PC-3 (cell line): ENCODE data around the gene RALGPS1.

Experiments used
- EZH2 ChIP-seq: fragments of 300-600 bp; sonication (generic); IDR thresholded peaks from one replicate; pipeline ENCODE4 v1.6.1; 2017; ENCODE audit warnings: antibody characterized with exemption, mild to moderate bottlenecking, low read length; ENCODE audit not compliant: unreplicated experiment
- EZH2phosphoT487 ChIP-seq: fragments of 300-600 bp; sonication (generic); IDR thresholded peaks from 2 replicates; pipeline ENCODE4 v1.6.1; 2018; ENCODE audit warnings: mild to moderate bottlenecking, antibody characterized with exemption, low read length, borderline replicate concordance
- TF ChIP-seq, protein P1 (sequence below): fragments of 300-600 bp; sonication (generic); conservative IDR thresholded peaks from 2 replicates; pipeline ENCODE4 v1.5.1; 2017; ENCODE audit warnings: antibody characterized with exemption, low read depth, mild to moderate bottlenecking, low read length

DNA sequence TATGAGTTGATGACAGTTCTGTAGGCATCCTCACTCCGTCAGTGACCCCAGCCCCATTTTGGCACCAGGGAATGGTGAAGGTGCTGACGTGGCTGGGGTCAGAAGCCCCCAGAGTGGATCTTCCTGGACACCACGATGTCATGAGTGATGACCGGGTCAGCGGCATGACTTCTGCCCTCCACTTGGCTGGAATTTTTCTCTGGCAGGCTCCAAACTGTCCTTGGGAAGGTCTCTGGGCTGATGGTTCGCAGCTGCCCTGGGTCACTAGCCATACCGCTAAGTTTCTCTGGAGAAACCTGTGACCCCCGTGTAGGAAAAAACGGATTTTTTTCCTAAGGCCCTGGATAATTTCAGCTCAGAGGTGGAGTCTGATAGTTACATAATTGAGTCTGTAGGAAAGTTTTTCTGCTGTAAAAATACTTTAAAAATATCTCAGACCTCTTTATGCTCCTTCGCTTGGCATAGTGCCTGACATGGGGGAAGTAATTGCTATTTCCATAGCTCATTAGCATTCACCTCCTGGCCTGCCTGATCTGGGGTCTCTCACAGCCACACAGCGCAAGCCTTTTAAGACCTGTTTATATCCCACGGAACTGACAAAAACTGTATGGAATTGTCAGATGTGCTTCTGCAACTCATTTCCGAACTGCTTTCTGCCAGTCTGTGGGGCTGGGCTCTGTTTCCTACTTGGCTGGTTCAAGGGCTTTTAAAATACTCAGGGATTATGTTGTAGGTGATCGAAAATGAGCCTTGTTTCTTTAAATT is 138.7 kb downstream of the RALGPS1 start:
- TF ChIP-seq, protein P1, sequence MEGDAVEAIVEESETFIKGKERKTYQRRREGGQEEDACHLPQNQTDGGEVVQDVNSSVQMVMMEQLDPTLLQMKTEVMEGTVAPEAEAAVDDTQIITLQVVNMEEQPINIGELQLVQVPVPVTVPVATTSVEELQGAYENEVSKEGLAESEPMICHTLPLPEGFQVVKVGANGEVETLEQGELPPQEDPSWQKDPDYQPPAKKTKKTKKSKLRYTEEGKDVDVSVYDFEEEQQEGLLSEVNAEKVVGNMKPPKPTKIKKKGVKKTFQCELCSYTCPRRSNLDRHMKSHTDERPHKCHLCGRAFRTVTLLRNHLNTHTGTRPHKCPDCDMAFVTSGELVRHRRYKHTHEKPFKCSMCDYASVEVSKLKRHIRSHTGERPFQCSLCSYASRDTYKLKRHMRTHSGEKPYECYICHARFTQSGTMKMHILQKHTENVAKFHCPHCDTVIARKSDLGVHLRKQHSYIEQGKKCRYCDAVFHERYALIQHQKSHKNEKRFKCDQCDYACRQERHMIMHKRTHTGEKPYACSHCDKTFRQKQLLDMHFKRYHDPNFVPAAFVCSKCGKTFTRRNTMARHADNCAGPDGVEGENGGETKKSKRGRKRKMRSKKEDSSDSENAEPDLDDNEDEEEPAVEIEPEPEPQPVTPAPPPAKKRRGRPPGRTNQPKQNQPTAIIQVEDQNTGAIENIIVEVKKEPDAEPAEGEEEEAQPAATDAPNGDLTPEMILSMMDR: no peak
- TF ChIP-seq EZH2 (no peak), EZH2phosphoT487 (no peak)
